Large intestine (tissue), 3 donors: ENCODE measurements around the gene ACTA1. TPM values are rescaled to one million over a fixed set of nuclear protein-coding genes. Genes with fewer than 3 reads are reported as not detected.

Experiments used
- DNase-seq, 2 donors: peaks; one replicate each; pipeline versions ENCODE4 v3.0.0 to v3.0.0-alpha.2; 2013
- H3K27ac ChIP-seq: one replicate; pipeline ENCODE4 v1.5.1; 2013; ENCODE audit warnings: low read length
- H3K27me3 ChIP-seq: 2 replicates; pipeline ENCODE4 v1.6.1; 2013; ENCODE audit warnings: low read length; ENCODE audit not compliant: control insufficient read depth, insufficient read depth
- H3K36me3 ChIP-seq: 2 replicates; pipeline ENCODE4 v1.6.1; 2013; ENCODE audit warnings: low read length; ENCODE audit not compliant: control insufficient read depth, insufficient read depth
- H3K4me1 ChIP-seq: one replicate; pipeline ENCODE4 v1.6.1; 2013; ENCODE audit warnings: low read length; ENCODE audit not compliant: control insufficient read depth, insufficient read depth
- H3K4me3 ChIP-seq: one replicate; pipeline ENCODE4 v1.5.1; 2013; ENCODE audit warnings: low read length
- H3K9me3 ChIP-seq: one replicate; pipeline ENCODE4 v1.6.1; 2013; ENCODE audit warnings: mild to moderate bottlenecking, low read depth, low read length, moderate library complexity; ENCODE audit not compliant: control insufficient read depth
- WGBS: methylation state at CpG from one replicate; pipeline ENCODE4 v1.1.5; 2013; ENCODE audit warnings: low lambda C conversion rate; ENCODE audit not compliant: insufficient coverage; 5-methylcytosine and 5-hydroxymethylcytosine counted together
- polyA plus RNA-seq: library from polyadenylated mRNA; unstranded; fragments of 120-200 nt; gene quantifications from one replicate; pipeline ENCODE4 v1.2.1, GENCODE V29; 2013

Gene ACTA1
- polyA plus RNA-seq, 1 donor, result 13.2 TPM

DNA sequence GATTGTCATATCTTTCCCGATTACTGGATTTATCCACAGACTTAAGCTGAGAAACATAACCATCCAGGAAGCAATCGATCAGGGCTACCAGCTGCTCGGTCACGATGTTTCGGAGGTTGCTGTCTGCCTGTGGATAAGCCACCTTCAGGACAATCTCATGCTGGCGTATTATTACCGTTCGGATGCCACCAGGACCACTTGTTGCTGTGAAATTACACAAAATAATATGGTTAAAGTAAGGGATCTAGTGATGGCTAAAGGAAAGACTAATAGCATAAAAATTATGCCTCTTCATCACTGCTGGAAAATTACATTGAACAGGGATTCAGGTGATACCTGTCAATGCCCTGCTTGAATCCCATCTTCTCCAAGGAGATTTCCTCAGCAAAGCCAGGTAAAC is 30.8 kb upstream of the ACTA1 start:
- DNase-seq, result no peak
- Histone ChIP-seq H3K4me1 (no peaks in the 10 kb centered on the region), H3K36me3 (peaks cover 75% of the 10 kb centered on the region), H3K27ac (no peak overlapping the region), H3K27me3 (no peaks in the 10 kb centered on the region), H3K4me3 (no peak overlapping the region), H3K9me3 (no peaks in the 10 kb centered on the region)
- no CpG with 5 or more reads among the region's 8 CpGs for WGBS

- Histone ChIP-seq H3K36me3 (peaks cover 64% of the 10 kb centered on the region), H3K27ac (no peak overlapping the region), H3K4me3 (no peak overlapping the region), H3K9me3 (no peaks in the 10 kb centered on the region), H3K4me1 (no peaks in the 10 kb centered on the region), H3K27me3 (no peaks in the 10 kb centered on the region)
- 100% methylated on average over 1 of the region's 7 CpGs for WGBS
- no peak for DNase-seq
These were observed 27.3 kb upstream of the ACTA1 start for GRCh38 chr1:229461032-229461668.

- WGBS, result 100% methylated on average over 2 of the region's 3 CpGs
- H3K9me3 ChIP-seq, result no peaks in the 10 kb centered on the region
- H3K4me1 ChIP-seq, result no peaks in the 10 kb centered on the region
- no peak overlapping the region for H3K4me3 ChIP-seq
- peaks cover 63% of the 10 kb centered on the region for H3K36me3 ChIP-seq
- no peak overlapping the region for H3K27ac ChIP-seq
- DNase-seq, result no peak
- no peaks in the 10 kb centered on the region for H3K27me3 ChIP-seq
These were observed 25.9 kb upstream of the ACTA1 start for GRCh38 chr1:229459815-229460214.

GRCh38 chr1:229457436-229457835 is 23.5 kb upstream of the ACTA1 start:
- 92% methylated on average over 2 of the region's 4 CpGs for WGBS
- peaks cover 43% of the 10 kb centered on the region for H3K36me3 ChIP-seq
- no peaks in the 10 kb centered on the region for H3K27me3 ChIP-seq
- no peaks in the 10 kb centered on the region for H3K9me3 ChIP-seq
- H3K4me1 ChIP-seq, result no peaks in the 10 kb centered on the region
- DNase-seq, result no peak
- no peak overlapping the region for H3K27ac ChIP-seq
- H3K4me3 ChIP-seq, result no peak overlapping the region

- Histone ChIP-seq H3K36me3 (peaks cover 41% of the 10 kb centered on the region), H3K4me3 (no peak overlapping the region), H3K4me1 (no peaks in the 10 kb centered on the region), H3K27me3 (no peaks in the 10 kb centered on the region), H3K27ac (no peak overlapping the region), H3K9me3 (no peaks in the 10 kb centered on the region)
- no CpG with 5 or more reads among the region's 3 CpGs for WGBS
- DNase-seq, result no peak
These were observed 22.1 kb upstream of the ACTA1 start for GRCh38 chr1:229456016-229456415.

GRCh38 chr1:229454056-229454455 is 20.2 kb upstream of the ACTA1 start:
- no peaks in the 10 kb centered on the region for H3K9me3 ChIP-seq
- H3K27me3 ChIP-seq, result no peaks in the 10 kb centered on the region
- peak overlapping the region; percentile 13 for H3K27ac ChIP-seq
- peaks cover 32% of the 10 kb centered on the region for H3K36me3 ChIP-seq
- no peaks in the 10 kb centered on the region for H3K4me1 ChIP-seq
- DNase-seq, result peak; percentile 57 to 70
- H3K4me3 ChIP-seq, result no peak overlapping the region
- WGBS, result 83% methylated on average over 1 of the region's 4 CpGs

DNA sequence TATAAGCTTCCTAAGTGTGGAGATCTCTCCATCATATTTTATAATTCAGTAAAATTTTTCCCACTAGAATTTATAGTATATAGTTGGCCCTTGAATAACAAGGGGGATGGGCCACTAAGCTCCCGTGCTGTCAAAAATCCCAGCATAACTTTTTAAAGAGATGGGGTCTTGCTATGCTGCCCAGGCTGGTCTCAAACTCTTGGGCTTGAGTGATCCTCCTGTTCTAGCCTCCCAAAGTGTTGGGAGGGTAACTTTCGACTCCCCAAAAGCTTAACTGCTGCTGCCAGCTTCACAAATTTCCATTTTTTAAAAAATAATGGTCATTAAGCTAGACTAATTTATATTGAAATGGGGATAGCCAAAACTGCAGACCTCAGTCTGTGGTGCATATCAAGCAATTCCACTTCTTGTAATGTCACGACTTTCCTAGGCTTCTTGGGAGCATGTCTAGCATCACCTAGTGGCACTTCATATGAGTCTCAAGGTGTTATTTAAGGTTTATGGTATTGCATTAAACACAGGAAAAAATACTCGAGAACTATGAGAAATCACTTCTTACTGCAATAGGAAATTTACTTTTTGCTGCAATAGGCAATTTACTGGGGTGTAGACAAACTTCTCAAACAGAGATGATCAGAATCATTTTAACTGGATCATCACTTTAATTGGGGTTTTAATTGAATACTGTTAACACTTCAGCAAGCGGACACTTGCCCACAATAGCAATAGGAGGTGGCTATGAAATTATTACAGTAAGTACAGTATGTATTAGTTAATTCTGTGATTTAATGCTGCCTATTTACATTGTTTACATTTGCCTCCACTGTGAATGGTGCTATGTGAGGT is 19.3 kb upstream of the ACTA1 start:
- Histone ChIP-seq H3K9me3 (no peaks in the 10 kb centered on the region), H3K27me3 (no peaks in the 10 kb centered on the region), H3K4me1 (no peaks in the 10 kb centered on the region), H3K36me3 (peaks cover 36% of the 10 kb centered on the region), H3K27ac (no peak overlapping the region), H3K4me3 (no peak overlapping the region)
- peak in 1 of 2 donors; percentile 8 for DNase-seq
- WGBS, result 100% methylated on average over 1 of the region's 5 CpGs

GRCh38 chr1:229448845-229449244 is 15.0 kb upstream of the ACTA1 start:
- Histone ChIP-seq H3K36me3 (peaks cover 37% of the 10 kb centered on the region), H3K4me3 (no peak overlapping the region), H3K9me3 (no peaks in the 10 kb centered on the region), H3K27me3 (no peaks in the 10 kb centered on the region), H3K4me1 (no peaks in the 10 kb centered on the region), H3K27ac (no peak overlapping the region)
- WGBS, result 100% methylated on average over 1 of the region's 2 CpGs
- no peak for DNase-seq

- H3K4me3 ChIP-seq, result no peak overlapping the region
These were observed 14.5 kb upstream of the ACTA1 start for GRCh38 chr1:229448354-229448753.

DNA sequence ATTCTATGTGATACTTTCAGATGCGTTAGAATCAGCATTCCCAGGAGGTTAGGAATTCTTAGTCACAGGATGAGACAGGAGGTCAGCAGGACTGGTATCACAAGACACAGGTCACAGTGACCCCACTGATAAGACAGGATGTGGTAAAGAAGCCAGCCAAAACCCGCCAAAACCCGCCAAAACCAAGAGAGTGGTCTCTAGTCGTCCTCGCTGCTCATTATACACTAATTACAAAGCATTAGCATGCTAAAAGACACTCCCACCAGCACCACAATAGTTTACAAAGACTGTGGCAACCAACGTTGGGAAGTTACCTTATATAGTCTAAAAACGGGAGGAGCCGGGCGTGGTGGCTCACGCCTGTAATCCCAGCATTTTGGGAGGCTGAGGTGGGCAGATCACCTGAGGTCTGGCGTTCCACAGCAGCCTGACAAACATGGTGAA is 13.9 kb upstream of the ACTA1 start:
- no CpG with 5 or more reads among the region's 11 CpGs for WGBS
- H3K9me3 ChIP-seq, result no peaks in the 10 kb centered on the region
- H3K36me3 ChIP-seq, result peaks cover 46% of the 10 kb centered on the region
- no peaks in the 10 kb centered on the region for H3K27me3 ChIP-seq
- no peak overlapping the region for H3K4me3 ChIP-seq
- no peaks in the 10 kb centered on the region for H3K4me1 ChIP-seq
- no peak overlapping the region for H3K27ac ChIP-seq
- no peak for DNase-seq

More at GRCh38 chr1:229448354-229448753, 14.5 kb upstream of the ACTA1 start:
- Histone ChIP-seq H3K4me1 (no peaks in the 10 kb centered on the region), H3K27me3 (no peaks in the 10 kb centered on the region), H3K9me3 (no peaks in the 10 kb centered on the region), H3K27ac (no peak overlapping the region), H3K36me3 (peaks cover 41% of the 10 kb centered on the region)
- no peak for DNase-seq
- WGBS, result no CpG with 5 or more reads among the region's 7 CpGs
